Non-pigmented ciliary epithelial cell (primary cell): ENCODE data around the gene TMEM63B.
A peak's percentile ranks its signal among the peaks of the same experiment; 100 is the strongest.
"Not testable (repeated sequence)": the region's sequence is repeated elsewhere in the genome, so short reads cannot be mapped to it uniquely, and the experiment has no call there.

Source experiments
- DNase-seq: peaks from one replicate; pipeline ENCODE4 v3.0.0-alpha.2; 2010; ENCODE audit warnings: low read depth

Gene TMEM63B

DNA sequence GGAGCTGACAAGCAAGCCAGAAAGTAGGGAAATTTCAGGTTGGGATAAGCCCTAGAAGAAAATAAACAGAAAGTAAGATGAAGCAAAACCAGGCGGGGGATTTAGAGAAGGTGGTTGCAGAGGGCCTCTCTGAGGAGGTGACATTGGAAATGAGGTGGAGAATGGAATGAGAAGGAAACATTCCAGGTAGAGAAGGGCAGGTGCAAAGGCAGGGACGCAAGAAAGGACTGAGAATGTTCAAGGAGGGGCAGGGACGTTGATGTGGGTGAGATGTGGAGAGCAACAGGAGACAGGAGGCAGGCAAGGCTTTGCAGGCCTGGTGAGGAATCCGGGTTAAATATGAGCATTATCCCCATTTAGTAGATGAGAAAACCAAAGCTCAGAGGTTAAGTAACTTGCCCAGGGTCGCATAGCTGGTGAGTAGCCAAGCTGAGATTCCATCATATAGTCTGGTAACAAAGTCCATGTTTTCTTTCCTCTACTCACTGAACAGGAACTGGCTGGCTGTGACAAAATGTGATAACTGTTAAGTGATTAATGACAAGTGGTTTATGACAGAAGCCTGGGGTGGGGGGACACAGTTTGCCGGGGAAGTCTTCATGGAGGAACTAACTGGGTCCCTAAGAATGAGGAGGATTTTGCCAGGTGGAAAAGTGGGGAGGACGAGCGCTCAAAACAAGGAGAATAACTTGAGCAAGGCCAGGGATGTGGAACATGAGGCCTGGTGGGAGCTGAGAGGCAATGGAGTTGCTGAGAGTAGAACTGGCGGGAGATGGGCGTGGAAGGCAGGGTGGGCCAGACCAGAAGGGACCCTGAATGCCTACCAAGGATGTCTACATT, 32.7 kb upstream of the TMEM63B start:
- DNase-seq: no peak

DNA sequence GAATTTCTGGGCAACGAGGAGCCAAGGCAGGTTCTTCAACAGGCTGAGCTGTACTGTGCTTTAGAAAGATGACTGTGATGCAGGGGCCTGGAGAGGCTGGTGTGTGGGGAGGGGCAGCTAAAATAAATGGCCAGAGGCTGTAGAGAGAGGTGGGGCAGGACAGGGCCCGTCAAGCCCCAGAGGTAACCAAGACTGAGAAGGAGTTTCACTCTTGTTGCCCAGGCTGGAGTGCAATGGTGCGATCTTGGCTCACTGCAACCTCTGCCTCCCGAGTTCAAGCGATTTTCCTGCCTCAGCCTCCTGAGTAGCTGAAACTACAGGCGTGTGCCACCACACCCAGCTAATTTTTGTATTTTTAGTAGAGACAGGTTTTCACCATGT, 32.1 kb upstream of the TMEM63B start:
- DNase-seq: not testable (repeated sequence)

DNA sequence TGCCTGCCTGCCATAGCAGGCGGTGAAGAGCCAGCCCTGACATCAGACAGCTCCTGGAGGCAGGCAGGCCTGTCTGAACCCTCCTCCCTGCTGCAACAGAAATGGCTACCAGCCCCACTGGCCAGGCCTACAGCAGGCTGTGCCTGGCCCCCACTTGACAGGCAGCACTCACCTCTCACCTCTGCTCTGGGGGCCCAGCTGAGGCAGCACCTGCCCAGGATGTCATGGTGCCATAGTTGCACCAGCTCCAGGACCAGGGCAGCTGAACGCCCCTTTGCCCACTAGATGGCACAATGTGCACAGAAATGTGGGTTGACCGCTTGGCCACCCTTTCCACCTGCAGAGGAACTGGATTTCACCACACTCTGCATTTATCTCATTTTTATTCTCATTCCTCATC, 30.7 kb upstream of the TMEM63B start:
- no peak for DNase-seq

DNA sequence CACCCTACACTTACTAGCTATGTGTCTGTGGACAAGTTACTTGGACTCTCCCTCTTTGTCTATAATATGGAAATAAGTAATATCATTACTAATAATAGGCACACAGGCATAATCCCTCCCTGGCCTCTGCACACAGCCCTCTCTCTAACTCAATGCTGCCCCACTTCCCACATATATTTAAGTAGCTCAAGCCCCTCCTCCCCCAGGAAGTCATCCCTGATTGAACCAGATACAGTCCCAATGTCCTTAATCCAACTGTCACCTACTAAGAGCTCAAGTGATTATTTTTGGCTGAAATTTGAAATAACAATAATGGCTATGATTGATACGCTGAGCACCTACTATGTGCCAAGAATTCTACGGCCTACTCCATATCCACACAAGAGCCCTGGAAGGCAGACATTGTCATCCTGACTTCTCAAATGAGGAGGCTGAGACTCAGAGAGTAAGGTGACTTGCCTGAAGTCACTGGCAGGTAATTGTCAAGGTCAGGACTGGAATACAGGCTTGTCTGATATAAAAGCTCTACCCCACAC, 29.5 kb upstream of the TMEM63B start:
- DNase-seq: no peak

DNA sequence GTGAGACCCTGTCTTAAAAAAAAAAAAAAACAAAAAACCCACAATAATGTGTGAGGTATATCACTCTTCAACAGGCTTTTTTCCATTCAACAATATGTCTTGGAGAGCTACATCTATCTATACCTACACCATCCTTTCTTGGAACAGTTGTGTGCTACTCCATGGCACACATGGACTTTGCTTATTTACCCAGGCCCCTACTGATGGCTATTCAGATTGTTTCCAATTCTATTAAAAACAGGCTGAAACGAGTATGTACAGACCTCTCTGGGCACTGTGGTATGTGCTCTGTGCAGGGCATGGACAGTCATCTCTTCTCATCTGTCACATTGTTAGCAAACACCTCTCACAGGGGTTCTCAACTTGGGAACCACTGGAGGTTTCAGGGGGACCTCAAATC, 28.2 kb upstream of the TMEM63B start:
- DNase-seq: no peak

DNA sequence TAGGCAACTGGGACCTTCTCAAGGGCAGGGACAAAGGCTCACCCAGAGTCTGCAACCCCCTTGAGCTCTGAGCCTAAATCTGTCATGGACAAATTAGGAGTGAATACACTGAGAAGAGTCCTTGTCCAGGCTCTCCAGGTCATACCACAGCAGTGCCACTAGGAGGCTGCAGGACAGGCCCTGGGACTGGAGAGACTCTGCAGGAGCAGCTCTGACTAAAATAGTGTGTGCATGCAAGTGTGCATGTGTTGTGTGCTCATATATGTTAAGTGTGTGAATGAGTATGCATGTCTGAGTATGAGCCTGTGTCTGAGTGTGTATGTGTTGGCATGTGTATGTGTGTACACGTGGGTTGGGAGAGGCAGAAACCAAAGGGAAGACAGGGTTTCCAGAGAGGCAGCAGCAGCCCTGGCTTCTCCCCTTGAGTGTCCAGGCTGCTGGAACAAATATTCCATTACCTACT, 27.2 kb upstream of the TMEM63B start:
- no peak for DNase-seq

DNA sequence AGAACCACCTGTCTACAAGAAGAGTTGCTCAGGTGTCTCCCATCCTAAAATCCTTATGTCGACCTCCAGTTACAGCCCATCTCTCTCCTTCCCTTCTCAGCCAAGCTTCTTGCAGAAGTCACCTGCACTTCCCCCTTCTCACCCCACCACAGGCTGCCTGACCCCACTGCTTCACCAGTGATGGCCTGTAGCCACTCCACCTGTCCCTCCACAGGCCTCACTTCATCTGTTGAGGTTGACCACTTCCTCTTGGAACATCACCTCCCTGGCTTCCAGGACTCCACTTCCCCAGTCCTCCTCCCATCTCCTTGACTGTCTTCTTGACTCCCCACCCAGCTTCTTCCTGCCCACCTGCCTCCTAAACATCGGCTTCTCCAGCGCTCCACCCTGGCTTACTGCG, 25.5 kb upstream of the TMEM63B start:
- no peak for DNase-seq

DNA sequence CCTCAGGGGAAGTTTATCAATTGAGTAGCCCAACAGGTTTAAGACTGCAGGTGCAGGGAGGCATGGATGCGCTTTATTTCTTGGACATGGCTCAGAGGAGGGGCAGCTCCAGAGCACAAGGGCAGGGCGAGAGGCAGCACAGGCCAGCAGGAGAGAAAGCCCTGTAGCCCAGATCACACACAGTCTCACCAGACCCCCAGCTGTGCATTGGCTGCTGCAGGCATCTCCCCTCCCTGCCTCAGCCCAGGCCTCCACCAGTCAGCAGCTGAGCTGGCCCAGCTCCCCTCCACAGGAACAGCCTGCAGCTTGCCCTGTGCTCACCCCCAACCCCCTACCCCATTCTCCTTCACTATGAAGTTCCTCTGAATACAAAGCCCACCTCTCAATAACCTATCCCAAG, 24.8 kb upstream of the TMEM63B start:
- DNase-seq: no peak

DNA sequence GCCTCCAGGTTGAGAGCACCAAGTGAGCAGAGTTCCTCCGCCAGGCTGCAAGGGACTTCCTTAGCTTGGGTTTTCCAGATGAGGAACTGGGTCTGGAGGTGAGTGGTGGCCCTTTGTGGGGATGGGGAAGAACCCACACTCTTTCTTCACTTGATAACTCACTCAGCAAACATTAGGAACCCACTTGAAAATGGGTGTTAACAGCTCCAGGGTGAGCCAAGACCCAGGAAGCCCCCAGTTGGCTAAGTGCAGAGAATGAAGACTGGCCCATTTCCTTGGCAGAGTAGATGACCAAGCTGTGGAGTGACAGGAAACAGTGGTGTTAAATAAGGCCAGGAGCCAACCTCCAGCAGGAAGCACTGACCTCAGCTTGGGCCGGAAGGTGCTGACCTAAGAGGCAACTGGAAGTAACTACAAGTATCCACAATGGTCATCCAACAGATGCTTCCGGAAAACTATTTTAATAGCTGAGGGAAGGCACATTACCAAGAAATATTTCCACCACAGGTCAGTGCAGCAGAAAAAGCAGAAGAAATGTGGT, 22.8 kb upstream of the TMEM63B start:
- DNase-seq: no peak

DNA sequence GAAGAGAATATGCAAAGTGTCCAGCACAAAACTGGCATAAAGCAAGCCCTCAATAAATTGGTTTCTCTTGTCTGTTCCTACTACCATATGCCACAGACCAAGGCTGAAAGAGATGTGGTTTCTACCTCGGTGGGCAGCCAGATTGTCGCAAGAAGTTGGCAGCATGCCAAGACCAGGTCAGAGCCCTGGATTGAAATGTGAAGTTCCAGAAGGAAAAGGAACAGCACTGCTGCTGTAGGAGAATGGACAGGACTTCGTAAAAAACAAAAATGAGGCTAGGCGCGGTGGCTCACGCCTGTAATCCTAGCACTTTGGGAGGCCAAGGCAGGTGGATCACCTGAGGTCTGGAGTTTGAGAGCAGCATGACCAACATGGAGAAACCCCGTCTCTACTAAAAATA, 22.2 kb upstream of the TMEM63B start:
- DNase-seq: no peak

DNA sequence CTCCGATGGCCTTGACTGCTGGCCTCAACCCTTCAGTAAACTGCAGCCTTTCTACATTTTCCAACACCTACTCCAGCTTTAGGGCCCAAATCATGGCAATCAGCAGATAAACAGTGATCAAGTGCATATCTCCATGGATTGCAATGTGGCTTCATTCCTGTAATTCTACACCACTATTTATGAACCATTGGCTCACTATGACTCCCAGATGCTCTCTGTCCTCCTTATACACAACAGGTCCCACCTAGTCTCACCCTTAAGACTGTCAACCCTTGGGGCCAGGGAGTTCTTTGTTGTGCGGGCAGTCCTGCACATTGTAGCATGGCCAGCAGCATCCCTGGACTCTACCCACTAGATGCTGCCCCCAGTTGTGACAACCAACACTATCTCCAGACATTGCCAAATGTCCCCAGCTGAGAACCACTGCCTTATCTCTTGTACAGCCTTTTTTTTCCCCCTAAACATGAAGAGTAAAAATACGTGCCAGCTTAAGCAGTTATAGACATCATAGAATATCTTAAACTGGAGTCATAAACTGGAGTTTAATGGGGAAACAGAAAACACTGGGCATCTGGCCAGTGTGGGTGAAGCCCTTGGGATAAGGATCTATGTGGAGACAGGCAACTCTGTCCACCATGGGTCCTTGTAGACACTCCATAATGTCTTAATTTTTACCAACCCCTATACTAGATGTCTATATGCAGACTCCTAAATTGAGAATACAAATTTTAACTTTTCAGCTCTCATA, 21.2 kb upstream of the TMEM63B start:
- DNase-seq: no peak

DNA sequence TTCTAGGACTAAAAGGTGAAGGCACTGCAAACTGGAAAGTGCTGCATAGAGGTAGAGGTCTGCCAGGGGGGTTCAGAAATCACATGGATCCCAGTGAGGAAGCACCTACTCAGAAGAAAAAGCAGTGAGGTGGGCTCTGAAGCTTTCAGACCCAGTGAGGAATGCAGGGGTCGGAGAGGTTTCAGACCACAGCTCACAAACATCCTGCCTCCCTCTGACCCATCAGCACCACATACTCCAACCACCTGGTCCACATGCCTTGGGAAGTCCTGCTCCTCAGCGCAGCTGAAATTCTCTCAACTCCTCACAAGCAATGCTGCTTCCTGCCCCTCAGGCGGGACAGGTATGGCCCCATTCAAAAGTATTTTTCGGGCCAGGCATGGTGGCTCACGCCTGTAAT, 20.3 kb upstream of the TMEM63B start:
- DNase-seq: no peak

DNA sequence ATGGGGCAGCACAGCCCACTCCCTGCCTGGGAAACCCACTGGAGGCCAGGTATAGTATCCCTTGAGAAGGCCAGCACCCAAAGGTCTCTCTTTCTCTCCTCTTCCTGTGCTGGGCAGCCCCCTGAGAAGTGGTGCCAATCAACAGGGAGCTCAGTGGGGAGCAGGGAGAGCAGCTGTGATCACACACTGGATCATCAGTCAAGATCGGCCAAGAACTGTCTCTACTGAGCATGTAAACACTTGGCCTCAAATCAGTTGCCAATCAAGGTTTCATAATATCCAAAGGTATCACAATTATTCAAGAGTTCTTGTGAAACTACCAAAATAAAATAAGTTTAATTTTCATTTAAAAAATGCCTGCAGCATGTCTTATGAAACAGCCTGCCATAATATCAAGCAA, 18.9 kb upstream of the TMEM63B start:
- no peak for DNase-seq

DNA sequence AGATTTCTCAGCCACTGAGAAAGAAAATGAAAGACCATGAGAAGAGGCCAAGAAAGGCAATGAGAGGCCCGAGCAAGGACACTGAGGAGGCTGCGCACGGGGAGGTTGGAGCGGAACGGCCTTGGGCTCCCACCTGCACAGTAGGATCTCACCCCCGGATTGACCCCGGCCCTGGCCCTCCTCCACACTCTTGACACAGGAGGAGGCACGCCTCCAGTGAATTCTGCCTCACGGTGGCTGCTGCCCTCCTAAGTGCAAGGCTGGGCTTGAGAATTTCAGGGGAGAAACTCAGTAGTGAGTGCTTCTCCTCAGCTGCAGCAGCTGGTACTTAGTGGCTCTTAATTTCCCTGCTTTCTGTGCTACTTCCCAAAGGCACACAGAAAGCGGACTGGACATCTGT, 18.1 kb upstream of the TMEM63B start:
- no peak for DNase-seq

DNA sequence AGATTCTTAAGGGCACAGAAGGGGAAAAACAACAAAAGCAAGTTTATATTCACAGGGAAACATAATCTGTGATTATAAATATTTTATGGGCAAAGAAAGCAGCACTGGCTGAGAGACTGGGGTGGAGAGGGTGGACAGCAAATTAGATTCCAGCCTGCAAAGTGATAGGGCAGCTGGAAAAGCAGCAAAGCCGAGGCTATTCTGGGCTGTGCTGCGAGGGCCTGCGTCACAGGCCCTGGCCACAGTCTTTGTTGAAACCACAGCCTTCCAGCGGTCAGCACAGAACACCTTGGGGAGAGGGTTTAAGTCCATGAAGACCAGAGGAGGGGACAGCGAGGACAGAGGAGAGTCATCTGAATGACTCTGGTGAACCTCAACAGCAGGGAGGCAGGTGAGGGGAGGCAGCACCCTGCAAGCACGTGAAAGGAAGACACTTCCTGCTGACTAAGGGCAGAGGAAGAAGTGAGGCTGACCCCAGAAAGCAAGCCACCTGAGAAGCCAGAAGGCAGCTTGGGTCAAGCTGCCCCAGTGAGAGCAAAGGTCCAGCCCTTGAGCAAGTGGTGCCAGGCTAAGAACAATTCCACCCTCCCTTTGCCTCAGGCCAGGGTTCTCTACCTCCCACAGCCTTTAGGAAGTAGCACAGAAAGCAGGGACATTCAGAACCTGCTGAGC, 17.2 kb upstream of the TMEM63B start:
- no peak for DNase-seq

DNA sequence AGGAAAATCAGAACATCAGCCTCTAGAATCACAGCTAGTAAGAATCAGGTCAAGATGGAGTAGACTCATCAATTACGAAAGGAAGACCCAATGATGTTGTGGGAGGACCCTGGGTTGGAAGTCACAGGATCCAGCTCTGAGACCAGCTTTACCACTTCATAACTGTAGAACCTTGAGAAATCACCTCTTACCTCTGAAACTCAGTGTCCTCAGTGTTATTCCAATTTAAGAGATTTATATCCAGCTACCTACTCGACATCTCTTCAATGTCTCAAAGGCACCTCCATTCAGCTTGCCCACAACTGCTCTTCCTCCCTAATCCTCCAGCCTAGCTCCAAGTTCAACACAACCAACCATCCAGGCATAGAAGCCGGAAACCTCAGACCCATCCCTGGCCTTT, 16.4 kb upstream of the TMEM63B start:
- no peak for DNase-seq

DNA sequence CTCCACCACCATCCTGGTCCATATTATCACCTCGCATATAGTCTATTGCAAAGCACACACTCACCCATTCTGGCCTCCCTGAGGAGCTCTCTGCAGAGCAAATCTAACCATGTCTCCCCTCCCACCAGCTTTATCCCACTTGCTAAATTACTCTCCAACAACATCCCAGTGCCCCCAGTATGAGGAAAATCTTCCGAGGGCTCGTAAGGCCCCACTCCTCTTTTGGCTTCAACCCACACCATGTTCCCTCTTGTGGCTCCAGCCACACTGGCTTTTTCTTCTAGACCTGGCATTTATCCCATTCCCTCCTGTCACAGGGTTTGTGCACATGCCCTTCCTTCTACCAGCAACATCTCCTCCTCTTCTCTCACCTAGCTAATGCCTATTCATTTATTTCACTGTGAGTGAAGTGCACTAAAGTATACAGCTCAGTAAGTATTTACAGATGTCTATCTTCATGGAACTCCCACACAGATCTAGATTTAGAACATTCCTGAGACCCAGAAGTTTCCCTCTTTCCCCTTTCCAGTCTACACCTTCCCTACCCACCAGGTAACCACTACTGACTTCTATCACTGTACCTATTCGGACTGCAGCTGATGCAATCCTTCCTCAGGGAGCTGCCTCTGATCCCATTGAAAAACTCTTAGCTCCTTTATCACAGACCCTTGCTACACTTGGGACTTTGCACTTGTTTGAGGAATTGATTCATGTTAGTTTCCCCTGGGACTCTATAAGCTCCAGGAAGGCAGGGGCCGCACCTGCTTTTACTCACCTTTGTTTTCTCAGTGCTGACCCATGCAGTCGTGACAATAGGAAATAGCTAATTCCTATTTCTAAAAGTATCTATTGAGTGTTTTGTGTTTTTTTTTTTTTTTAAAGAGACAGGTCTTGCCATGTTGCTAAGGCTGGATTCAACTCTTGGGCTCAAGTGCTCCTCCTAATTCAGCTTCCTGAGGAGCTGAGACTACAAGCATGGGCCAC, 15.6 kb upstream of the TMEM63B start:
- no peak for DNase-seq

DNA sequence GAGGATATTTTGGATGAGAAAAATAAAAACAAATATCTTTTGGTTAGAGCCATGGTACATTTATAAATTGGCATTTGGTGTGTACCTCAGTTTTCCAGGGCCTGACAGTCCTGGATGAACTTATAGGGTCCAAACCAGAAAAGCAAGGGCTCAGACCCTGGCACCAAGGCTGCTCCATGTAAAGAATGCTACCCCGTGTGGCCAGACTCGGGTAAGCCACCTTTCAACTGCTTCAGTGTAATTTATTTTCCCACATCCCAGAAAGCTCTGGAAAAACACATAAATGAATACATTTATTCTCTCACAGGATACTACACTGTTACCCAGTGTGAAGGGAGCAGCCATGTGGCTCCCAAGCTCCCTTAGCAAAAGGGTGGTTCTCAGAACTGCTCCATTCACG, 13.9 kb upstream of the TMEM63B start:
- DNase-seq: no peak

DNA sequence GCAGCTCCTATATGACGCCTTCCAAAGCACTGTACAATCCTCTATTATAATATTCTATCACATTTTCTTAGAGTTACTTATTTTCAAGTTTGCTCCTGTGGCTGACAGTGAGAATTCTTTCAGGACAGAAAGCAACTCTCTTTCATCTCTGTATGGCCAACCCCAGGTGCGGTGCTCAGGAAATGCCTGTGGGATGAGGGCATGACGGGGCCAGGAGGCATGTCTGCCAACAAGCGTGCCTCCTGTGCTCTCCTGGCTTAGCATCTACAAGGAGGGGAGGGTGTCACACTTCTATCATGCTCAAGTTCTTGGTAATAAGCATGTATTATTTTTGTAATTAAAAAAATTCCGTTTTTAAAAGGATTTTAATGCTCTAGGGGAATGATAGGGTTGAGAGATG, 11.5 kb upstream of the TMEM63B start:
- DNase-seq: no peak

DNA sequence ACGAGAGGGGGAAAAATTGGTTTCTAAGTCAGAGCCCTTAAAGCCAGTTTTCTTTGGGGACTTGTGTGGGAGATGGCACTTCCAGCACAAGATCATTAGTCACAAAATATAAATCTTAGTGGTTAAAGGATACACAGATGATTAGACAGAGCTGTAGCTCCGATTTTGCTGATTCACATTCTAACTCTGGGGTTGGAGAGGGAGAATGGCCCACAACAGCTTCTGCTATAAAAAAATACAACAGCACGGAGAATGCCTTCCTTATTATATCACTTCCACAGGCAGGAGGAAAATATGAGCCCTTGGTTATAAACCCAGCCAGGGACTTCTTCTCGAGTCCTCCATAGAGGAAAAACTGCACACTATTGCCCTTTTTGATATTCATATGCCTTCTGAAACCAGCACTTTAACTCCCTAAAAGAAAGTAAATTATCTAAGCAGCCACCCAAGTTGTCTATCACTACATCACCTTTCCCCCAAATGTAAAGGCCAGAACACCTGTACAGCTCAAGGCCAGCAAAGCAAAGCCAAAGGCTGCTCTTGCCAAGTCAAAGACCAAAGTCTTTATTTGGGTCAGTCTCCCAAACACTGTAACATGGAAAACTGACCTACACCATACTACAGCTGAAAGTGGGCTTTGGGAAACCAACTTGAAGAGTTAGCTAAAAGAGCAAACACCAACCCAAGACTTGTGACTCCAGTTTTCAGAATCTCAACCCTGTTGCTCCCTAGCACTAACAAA, 10.5 kb upstream of the TMEM63B start:
- DNase-seq: peak; percentile 84
